ENCODE measurements around the gene CAPZA3.
"Not testable (repeated sequence)": the region's sequence is repeated elsewhere in the genome, so short reads cannot be mapped to it uniquely, and the experiment has no call there.

The CAPZA3 gene, protein sequence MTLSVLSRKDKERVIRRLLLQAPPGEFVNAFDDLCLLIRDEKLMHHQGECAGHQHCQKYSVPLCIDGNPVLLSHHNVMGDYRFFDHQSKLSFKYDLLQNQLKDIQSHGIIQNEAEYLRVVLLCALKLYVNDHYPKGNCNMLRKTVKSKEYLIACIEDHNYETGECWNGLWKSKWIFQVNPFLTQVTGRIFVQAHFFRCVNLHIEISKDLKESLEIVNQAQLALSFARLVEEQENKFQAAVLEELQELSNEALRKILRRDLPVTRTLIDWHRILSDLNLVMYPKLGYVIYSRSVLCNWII

DNA sequence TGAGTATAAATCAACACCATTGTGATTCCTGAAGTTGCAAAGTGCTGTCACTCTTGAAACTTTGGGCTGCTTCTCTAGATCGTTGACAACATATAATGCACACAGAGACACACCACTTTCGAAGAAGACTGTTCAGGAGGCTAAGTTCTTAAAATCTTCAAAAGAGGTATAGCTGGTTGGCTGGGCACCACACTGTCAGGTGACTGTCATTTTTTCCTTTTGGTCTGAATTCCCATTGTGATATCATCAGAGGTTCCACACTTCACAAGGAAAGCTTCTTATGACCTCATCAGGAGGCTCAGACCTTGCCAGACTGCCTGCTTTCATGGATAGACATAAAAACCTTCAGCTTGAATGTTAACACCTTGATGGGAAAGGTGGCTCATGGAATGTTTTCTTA is at the start of gene CAPZA3, which contains the start of gene PLCZ1:
CAPZA3 (plus strand) TSS at position 301 of the 400 bp plus-strand sequence. CDS start 150 bp downstream, outside the sequence.
PLCZ1 (minus strand) TSS at position 194 of the 400 bp plus-strand sequence. CDS start 641 bp downstream, outside the sequence.
- no peak for DNase-seq (ENCODE audit: low spot score)

DNA sequence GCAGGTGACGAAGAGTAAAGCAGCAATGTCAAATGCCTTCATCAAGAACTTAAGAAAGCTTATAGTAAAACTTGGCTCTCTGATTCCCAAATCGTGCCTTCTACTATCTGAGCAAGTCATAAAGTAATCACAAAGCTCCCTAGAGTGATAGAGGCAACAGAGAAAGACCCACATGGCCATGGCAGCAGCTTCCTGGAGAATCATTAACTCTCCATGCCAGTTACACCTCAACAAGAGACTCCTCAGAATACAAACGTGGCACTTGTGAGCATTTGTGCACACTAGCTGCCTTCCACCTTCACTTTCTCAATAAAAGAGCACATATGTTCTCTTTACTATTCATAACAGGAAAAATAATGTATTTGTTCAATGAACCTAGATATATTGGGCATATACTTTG is 48.1 kb upstream of the CAPZA3 start:
- DNase-seq (ENCODE audit: low spot score) = no peak

DNA sequence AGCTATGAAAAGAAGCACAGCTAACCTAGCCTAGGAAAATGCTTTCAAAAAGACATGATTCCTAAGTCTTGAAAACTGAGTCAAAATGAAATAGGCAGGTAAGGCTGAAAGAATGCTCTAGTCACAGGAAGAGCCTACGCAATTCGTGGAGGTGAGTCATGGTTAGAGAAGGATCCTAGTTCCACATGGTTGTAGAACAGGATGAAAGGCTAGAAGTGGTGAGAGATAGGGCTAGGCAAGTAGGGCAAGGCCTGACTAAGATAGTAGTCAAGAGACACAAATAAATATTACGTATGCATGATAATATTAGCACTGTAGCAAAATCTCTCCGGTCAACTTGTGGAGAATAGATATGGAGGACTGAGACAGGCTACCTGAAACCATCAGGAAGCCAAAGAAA is 47.3 kb upstream of the CAPZA3 start:
- DNase-seq (ENCODE audit: low spot score) = no peak

DNA sequence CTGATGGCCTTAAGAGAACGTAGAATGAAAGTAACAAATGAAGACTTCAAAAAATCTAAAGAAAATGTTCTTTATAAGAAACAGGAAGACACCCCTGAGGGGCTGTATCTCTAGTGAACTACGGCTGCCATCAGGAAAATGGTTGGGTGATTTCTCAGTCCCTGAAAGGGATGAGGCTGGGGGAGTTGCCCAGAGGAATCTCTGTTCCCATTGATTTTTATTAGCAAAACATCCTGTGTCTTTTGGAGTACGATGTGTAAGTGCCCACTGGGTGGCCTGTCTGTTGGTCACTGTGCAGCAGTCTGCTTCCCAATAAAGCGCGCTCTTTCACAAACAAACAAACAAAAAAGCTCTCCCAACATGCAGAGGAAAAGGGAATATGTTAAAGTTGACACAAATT is 43.9 kb upstream of the CAPZA3 start:
- DNase-seq (ENCODE audit: low spot score) = not testable (repeated sequence)

DNA sequence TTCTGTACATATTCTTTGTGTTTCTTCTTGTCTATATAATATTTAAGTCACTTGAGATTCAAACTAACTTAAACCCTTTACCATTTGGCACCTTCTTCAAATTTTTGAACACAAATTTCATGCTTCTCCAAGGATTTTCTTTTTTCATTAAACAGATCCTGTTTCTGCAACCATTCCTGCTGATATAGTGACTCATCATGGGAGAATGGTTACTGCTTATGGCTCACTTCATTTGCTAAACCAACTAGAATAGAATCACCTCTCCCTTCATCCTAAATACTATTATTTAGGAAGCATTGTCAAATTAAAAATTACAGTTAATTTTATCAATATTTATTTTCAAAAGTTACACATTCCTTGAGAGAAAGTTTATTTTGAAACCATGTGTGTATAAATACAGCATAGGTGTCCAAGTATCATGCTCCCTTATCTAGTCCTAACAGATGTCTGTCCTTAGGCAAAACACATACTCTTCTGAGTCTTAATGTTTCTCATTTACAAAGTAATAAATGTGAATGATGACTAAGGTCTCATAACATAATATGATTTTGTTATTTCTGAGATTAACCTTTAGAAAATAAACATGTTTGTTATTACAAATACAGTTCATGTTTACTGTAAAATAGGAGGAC is 40.8 kb upstream of the CAPZA3 start:
- DNase-seq (ENCODE audit: low spot score) = no peak

DNA sequence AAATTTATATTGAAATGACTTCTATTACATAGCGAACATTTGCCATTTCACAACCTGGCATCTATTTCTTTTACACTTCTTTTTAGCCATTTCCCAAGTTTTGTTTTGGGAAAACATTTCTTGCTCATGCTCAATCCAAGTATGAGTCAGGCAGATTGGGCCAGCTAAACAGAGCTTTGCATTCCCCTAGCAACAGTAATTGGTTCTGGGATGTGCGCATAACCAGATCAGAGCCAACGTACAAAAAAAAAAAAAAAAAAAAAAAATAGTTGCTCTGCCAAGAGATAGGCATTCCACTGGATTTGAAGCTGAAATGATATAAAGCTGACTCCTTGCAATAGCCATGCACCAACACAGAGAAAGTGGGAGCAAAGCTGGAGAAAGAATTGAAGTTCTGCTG is 37.6 kb upstream of the CAPZA3 start:
- DNase-seq (ENCODE audit: low spot score) = no peak

DNA sequence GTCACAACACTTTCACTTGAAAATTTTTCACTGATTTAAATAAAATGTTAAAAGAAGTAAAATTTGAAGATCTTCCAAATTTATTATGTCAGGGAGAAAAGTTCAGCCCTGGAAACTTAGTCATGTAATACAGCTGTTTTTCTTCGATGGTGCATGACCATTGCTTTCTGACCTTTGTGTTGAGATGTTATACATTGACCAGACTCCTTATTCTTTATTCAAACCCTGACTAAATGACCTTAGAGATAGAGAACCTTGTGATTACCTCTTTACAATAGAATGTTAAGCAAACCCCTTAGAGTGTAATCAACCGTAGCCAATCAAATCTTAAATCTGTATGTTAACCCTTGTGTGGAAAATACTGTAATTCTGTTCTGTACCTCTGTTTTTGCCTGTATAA is 34.6 kb upstream of the CAPZA3 start:
- no peak for DNase-seq (ENCODE audit: low spot score)

DNA sequence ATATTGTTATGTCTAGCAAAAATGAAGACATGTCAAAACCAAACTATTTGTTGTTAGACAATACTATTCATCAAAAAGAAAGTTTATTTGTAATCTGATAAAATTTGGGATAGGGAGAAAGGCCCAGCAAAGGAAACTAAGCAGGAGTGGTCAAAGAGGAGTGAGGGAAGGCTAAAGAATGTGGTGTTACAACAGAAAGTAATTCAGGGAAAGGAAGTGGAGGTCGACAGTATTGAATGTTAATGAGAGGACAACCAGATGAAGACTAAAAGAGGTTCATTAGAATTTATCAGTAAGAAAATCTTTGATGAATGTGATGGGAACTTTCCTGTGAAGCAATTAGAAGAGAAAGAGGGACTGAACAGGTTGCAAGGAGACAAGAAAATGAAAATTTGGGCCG is 34.0 kb upstream of the CAPZA3 start:
- DNase-seq (ENCODE audit: low spot score) = no peak

DNA sequence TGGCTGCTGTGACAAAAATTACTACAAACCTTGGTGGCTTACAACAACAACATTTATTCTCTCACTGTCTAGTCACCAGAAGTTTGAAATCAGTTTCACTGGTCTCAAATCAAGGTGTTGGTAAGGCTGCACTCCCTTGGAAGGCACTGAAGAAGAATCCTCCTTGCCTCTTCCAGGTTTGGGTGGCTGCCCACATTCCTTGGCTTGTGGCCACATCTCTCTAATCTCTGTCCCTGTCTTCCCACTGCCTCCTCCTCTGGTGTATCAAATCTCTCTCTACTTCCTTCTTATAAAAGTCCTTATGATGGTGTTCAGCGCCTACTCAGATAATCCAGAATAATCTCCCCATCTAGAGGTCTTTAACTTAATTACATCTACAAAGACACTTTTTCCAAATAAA is 31.1 kb upstream of the CAPZA3 start:
- DNase-seq (ENCODE audit: low spot score) = no peak

DNA sequence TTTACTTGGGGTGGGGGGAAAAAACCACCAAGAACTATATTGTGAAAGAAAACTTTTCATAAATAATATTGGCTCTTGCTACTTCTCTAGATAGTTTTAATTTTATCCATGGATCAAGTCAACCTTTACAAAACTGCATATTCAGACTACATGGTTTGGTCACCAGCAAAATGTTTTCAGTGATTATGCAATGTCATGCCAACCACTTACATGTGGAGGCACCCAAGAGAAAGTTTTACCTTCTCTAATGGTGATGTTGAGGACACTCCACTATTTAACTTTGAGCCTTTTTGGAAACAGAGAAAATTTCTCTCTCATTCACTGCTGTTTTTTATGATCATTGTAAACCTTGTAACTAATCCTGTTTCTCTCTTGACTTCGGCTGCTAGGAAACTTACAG is 21.7 kb upstream of the CAPZA3 start:
- DNase-seq (ENCODE audit: low spot score) = no peak

DNA sequence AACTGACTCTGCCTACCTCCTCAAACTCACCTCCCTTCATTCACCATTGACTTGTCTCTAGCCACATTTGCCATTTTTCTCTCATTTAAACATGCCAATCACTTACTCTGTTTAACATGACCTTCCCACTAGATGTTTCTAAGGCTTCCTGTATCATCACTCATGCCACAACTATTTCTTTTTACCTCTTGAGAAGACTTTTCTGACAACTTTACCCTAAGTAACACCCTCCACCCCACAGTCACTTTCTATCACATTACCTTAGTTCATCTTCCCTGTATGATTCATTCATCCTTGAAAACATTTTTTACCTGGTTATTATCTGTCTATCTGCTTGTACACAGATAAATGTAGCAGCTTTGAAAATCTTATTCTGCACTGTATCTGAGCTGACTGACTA is 19.5 kb upstream of the CAPZA3 start:
- DNase-seq (ENCODE audit: low spot score) = no peak

DNA sequence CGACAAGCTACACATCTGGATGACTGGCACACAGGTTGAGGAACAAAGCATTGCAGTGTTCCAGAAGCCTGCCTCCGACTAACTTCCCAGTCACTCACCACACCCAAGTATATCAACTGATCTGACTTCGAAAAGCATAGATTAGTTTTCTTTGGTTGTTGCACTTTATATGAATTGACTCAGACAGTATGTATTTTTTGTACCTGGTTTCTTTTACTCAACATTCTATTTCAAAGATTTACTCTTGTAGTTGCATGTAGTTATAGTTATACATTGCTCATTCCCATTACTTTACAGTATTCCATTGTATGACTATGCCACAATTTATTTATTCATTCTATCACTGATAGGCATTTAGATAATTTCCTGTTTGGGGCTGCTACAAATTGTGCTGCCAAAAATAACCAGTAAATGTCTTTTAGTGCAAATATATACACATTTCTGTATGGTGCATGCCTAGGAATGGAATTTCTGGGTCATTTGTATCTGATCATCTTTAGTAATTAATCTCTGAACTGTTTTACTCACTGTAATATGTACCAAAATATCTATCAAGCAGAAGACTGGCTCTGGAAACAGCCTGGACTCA is 17.9 kb upstream of the CAPZA3 start:
- no peak for DNase-seq (ENCODE audit: low spot score)

DNA sequence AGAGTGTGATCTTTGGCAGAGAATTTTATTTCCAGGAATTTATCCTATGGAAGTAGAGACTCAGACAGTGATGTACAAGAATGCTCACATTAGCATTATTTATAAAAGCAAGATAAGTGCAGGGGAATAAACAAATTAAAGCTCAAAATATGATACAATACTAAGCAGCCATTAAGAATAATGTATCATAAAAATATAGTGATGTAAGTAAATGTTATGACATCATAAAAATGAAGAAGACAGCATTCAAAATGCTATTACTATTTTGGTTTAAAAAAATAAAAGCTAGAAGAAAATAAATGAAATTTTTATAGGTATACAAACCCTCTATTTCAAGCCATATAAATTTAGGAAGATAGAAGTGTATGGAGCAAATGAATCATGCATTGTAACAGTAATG is 17.2 kb upstream of the CAPZA3 start:
- DNase-seq (ENCODE audit: low spot score) = no peak

DNA sequence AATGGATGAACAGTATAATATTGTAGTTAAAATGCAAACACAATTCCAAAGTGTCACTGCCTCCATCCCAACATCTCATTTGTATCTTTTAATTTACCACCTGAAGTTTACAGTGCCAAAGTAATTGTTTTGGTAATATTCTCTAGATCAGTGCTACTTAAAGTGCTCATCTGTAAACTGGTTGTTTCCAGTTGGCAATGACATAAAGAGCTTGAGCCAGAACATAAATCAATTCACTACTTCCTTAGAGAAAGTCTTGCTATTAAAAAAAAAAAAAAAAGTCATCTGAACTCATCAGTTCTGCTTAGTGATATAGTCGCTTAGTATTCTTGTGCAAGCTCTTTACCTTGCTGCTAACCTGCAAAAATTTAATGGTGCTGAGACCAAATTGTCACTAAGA is 16.5 kb upstream of the CAPZA3 start:
- DNase-seq (ENCODE audit: low spot score) = no peak

DNA sequence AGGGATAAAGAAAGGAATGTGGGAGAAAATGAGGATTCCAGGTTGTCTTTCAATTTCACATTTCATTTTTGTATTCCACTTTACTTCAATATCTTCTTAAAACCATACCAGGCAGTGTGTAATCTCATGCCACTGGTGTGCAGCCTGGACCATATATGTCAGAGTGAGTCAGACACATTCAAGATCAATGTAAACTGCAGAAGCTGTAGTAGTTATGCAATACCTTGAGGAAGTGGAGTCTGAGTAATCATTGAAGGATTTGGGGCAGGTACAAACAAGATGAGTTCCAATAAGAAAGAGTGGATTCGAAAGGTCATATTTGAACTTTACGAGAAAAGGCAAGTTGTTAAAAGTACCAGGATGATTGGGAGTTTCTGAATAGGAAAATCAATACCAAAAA is 14.2 kb upstream of the CAPZA3 start:
- DNase-seq (ENCODE audit: low spot score) = no peak

DNA sequence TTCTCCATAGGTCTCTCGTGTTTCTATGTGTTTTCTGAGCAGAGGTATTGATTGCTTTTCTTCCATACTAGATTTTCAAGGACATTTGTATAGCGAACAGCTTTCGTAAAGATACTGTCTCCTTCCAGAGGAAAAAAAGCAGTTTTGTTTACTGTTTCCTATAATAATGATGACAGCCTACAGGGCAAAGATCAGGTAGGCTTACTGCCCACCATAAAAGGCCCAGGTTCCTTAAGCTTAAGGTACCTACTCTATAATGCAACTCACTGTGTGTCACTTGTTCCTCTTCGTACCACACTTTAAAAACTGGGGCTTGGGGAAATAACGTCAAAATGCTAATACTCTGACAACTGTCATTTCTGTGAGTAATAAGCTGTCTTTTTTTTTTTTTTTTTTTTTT is 6.8 kb upstream of the CAPZA3 start:
- no peak for DNase-seq (ENCODE audit: low spot score)

DNA sequence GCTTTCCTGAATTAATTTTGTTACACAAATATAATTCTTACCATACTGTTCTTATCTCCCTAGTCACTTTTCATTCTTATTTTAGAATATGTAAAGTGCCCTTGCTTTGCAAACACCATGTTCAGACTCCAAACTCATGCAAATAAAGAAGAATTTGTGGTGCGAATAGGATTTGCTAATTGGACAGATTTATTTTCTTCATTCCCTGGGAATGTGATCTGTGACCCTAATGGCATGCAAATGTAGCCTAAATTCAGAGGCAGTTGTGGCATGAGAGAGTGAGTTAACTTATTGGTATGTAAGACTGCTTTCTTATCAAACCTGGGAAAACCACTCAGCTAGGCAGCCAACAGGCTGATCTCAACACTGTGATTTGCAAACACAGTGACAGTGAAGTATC is 10.0 kb downstream of the CAPZA3 start:
- no peak for DNase-seq (ENCODE audit: low spot score)

DNA sequence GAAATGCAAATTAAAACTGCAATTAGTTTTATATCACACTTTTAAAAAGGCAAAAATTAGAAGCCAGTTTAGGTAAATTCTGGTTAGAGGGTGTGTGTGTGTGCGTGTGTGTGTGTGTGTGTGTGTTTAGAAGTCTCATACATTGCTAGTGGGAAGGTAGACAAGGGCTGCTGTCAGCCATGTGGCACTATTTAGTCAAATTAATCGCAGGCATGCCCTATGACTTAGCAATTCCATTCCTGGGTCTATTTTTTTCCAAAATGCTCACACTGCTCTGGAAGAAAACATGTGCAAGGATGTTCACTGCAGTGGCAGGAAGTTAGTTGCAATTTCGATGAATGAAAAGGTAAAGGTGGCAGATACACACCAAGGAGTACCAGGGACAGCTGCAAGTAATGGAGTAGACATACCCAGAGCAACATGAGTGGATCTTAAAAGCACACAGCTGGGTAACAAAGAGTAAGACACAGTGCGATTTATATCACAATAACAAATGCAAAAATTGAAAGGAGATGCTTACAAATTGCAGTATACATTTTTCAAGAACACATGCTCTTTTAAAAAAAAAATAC is 11.6 kb downstream of the CAPZA3 start:
- DNase-seq (ENCODE audit: low spot score) = no peak

DNA sequence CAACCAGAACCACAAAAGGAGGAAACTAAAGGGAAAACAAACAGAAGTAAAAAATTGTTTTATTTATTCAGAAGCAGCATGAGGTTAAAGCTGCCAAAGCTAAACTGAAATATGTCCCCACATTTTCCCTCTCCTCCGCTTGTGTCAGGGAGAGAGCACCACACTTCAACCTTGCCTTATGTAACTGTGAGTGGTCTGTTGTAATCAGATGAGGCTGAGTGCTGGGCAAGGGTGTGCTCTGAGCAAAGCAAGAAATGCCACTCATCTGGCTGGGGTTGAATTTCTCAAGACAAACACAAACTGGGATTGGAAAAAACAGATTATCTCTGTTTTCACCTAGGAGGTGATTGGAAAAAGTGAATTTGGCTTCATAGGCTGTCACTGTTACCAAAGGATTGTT is 12.2 kb downstream of the CAPZA3 start:
- DNase-seq (ENCODE audit: low spot score) = no peak

DNA sequence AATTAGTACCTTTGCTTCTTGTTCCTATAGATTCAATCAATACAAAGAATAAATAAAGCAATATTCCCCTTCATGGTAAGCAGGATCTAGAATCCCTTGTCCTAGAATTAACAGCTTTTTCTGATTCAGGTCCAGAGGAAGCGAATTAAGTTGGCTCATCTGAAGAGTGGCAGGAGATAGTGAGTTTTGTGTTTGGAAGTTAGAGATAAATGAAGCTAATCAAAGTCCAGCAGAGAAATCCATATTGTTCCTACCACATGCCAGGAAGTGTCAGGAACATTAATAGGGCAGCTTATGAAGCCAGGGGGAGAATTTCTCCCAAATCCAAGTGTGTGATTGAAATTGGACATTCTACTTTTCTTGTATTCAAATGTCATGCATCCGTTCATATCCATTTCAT is 13.9 kb downstream of the CAPZA3 start:
- no peak for DNase-seq (ENCODE audit: low spot score)

DNA sequence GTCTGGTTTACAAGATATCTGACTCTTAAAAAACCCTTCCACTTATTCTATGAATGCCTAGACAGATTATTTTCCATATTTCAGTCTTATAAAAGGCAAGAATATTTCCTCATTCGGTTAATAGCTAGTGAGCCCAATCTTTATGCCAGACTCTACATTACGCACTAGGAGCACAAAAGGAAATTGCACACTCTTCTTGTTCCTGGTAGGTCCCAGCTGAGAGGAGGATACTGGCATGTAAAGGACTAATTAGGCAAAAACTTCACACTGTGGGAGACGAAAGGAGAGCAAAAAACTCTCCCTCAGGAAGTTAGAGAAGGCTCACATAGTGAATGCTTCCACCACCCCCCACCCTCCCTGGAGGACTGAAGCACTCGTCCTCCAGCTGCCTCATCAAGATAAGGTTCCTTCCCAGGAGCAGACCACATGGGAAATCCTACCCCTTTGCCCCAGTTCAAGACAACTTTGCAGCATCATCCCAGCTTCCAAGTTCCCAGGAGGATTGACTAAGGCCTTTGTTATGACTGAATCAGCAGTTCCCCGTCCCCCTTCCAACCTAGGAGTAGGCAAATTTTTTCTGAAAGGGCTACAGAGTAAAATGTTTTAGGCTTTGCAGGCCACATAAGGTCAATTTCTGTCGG is 14.5 kb downstream of the CAPZA3 start:
- DNase-seq (ENCODE audit: low spot score) = no peak

DNA sequence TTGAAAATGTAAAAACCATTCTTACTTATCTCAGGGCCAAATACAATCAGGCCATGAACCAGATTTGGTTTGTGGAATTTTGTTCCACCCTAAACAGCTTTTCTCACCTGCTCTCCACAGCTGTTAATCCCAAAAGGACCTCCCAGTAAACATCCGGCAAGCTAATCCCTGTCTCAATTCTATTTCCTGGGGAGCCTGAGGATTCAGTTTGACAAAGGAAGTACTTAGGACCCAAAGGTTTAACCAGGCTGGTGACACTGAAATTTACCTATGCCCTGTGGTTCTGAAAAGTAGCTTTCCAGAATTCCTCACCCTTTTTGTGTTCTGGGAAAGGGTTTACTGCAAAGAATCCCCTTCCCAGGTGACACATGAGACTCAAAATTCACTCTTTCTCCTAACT is 15.0 kb downstream of the CAPZA3 start:
- no peak for DNase-seq (ENCODE audit: low spot score)
